ENCODE measurements around the gene ZNF609.
"Not testable (repeated sequence)": the region's sequence is repeated elsewhere in the genome, so short reads cannot be mapped to it uniquely, and the experiment has no call there.

Gene ZNF609

DNA sequence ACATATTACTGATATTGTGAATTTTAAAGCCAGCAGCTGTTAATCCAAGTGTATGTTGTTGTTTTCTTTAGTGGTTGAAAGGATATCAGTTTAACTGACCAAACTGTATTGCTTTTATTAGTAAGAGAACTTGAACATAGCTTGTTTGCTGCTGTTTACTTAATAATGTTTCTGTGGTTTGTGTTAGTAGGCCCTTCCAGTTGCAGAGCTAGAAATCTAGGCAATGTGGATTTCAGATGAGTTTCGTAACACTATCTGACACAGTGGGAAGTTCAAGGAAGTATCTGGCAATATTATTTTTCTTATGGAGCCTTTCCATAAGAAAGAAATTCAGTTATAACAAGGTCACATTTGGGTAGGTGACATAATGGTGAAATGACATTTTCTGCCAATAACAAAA lies 18.5 kb downstream of the ZNF609 start:
- DNase-seq (ENCODE audit: extremely low spot score) = no peak
- POLR2A ChIA-PET = interaction anchor here (0.7 kb wide), 1 partner anchor 115 kb away, joined by 5 read pairs; no protein-coding TSS in a partner anchor
- TF ChIP-seq, protein P1, sequence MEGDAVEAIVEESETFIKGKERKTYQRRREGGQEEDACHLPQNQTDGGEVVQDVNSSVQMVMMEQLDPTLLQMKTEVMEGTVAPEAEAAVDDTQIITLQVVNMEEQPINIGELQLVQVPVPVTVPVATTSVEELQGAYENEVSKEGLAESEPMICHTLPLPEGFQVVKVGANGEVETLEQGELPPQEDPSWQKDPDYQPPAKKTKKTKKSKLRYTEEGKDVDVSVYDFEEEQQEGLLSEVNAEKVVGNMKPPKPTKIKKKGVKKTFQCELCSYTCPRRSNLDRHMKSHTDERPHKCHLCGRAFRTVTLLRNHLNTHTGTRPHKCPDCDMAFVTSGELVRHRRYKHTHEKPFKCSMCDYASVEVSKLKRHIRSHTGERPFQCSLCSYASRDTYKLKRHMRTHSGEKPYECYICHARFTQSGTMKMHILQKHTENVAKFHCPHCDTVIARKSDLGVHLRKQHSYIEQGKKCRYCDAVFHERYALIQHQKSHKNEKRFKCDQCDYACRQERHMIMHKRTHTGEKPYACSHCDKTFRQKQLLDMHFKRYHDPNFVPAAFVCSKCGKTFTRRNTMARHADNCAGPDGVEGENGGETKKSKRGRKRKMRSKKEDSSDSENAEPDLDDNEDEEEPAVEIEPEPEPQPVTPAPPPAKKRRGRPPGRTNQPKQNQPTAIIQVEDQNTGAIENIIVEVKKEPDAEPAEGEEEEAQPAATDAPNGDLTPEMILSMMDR (IDR thresholded peaks at IDR 0.05; ENCODE audit: control extremely low read depth, extremely low read depth, low read depth, missing control alignments) = no peak
- CTCF ChIA-PET = interaction anchor here (0.9 to 1.3 kb wide), 2 partner anchors 12 to 14 kb away, joined by 3 read pairs; no protein-coding TSS in a partner anchor

DNA sequence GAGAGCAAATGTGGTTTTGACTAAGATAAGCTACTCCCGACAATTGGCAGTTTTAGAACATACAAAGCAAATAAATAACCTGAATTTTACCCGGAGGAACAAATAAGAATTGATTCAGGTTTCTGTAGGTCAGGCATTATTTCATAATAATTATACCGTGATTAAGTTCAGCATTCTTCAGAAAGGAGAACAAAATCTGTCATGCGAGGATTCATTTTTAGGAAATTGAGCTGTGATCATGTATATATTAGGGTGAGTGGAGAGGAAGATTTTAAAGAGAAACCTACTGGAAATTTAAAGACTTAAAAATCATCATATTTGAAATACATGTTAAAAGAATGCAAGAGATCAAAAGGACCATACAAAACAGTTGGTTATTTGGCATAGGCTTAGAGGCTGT lies 20.5 kb downstream of the ZNF609 start:
- TF ChIP-seq, protein P1 (IDR thresholded peaks at IDR 0.05; ENCODE audit: control extremely low read depth, extremely low read depth, low read depth, missing control alignments) = no peak
- no peak for DNase-seq (ENCODE audit: extremely low spot score)
- ChIA-PET CTCF (no interaction called here), POLR2A (no interaction called here)

DNA sequence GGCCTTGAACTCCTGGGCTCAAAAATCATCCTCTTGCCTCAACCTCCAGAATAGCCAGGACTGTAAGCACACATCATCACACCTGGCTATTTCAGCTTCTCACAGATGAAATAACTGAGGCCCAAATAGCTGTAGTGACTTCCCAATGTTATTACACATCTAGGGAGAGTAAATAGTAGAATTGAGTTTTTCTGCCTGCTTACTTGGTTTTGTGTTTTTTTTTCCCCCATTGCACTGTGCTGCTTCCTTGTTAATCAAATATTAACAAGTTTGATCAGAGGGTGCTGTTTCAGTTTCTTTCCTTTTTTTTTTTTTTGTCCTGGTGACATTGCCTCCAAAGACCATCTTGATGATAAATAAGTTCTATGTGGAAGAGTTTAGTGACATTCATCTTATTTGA lies 23.4 kb downstream of the ZNF609 start:
- POLR2A ChIA-PET = interaction anchor here (0.7 kb wide), 1 partner anchor 30 kb away, joined by 12 read pairs; no protein-coding TSS in a partner anchor
- TF ChIP-seq, protein P1 (IDR thresholded peaks at IDR 0.05; ENCODE audit: control extremely low read depth, extremely low read depth, low read depth, missing control alignments) = no peak
- DNase-seq (ENCODE audit: extremely low spot score) = no peak
- CTCF ChIA-PET = interaction anchor here (1.2 to 1.7 kb wide), 4 partner anchors 11 to 170 kb away, joined by 3 to 7 read pairs (median 4); no protein-coding TSS in a partner anchor

DNA sequence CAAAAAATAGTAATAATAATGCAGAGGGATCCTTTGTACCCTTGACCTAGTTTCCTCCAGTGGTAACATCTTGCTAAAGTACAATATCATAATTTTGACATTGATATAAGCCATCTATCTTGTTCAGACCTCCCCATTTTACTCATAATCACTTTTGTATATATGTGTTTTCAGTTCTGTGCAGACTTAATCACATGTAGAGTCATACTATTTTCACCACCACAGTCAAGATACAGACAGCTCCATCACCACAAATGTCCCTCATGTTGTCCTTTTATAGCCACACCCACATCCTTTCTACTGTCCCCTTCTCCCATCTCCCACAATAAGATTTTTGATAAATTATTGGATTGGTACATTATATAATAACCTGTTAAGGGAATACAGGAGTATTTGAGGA lies 25.4 kb downstream of the ZNF609 start:
- ChIA-PET POLR2A (no interaction called here), CTCF (no interaction called here)

DNA sequence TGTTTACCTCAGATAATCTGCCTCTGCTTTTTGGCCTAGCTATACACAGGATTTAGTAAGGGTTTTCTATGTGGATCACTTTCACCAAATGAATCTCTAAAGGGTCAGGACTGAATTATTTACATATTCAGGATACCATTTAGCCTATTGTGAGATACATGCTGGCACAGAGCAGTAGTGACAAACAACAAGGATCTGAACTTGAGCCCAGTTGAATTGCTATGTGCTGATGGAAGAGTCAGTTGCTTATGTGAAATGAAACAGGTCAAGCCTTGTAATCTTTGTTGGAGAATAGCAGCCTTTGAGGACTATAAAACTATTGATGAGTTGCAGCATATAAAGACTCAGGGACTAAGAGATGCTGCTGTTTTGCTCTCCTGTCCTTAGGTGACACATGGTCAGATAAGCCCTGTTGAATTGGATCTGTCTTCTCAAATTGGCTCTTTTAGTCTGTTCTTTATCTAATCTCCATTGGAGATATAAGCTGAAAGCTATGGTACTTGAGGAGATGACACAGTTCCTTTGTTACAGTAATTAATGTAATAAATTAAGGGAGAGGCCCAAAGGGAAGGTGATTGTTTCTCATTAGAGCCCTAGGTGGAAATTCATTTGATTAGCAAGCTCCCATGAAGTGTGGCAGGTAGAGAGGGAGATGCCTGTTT lies 30.4 kb downstream of the ZNF609 start:
- ChIA-PET POLR2A (interaction anchor here (0.6 kb wide), 1 partner anchor 46 kb away, joined by 5 read pairs; no protein-coding TSS in a partner anchor), CTCF (interaction anchor here (1.0 to 2.0 kb wide), 4 partner anchors 11 to 237 kb away, joined by 3 to 4 read pairs (median 4); no protein-coding TSS in a partner anchor)
- TF ChIP-seq, protein P1 (IDR thresholded peaks at IDR 0.05; ENCODE audit: control extremely low read depth, extremely low read depth, low read depth, missing control alignments) = no peak
- DNase-seq (ENCODE audit: extremely low spot score) = no peak

More for the DNA sequence above, 25.4 kb downstream of the ZNF609 start:
- TF ChIP-seq, protein P1 (IDR thresholded peaks at IDR 0.05; ENCODE audit: control extremely low read depth, extremely low read depth, low read depth, missing control alignments) = no peak
- no peak for DNase-seq (ENCODE audit: extremely low spot score)

DNA sequence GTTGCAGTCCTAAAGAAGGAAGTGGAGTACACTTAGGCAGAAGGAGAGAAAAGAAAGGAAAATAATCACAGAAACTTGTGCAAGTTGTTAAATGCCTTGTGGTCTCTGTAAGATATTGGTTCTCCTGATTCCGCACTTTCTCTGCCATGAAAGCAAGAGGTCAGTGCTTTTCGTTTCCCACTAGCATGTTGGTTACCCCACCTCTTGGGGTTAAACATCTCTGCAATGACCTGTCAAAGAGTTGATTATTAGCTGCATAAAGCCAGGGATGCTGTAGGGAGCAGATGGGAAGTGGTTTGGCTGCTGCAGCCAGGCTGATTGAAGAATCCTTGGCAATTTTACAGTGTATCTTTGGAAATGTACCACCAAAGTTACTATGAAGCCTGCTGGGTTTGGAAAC lies 33.3 kb downstream of the ZNF609 start:
- CTCF ChIA-PET = interaction anchor here (1.1 to 2.4 kb wide), 2 partner anchors 10 to 15 kb away, joined by 3 to 7 read pairs; no protein-coding TSS in a partner anchor
- TF ChIP-seq, protein P1 (IDR thresholded peaks at IDR 0.05; ENCODE audit: control extremely low read depth, extremely low read depth, low read depth, missing control alignments) = no peak
- POLR2A ChIA-PET = no interaction called here
- no peak for DNase-seq (ENCODE audit: extremely low spot score)

DNA sequence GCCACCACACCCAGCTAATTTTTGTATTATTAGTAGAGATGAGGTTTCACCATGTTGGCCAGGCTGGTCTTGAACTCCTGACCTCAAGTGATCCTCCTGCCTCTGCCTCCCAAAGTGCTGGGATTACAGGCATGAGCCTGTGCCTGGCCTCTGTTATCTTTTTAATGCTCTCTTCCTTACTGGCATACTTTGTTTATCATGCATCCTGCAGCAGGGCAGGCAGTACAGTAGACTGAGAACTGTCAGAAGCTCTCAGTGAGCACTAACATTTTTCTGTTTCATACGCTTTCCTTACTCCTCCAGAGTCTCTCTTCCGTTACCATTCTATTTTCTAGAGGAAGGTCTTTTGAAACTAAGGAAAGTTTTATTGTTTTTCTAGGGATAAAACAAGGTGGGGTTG lies 35.6 kb downstream of the ZNF609 start:
- POLR2A ChIA-PET = not testable (repeated sequence)

More for the DNA sequence above, 35.6 kb downstream of the ZNF609 start:
- CTCF ChIA-PET; DNase-seq (ENCODE audit: extremely low spot score): not testable (repeated sequence)

All from GM10248 (cell line).